Hypothalamus (tissue), 51 donors: ENCODE measurements around the gene ORAI2.
"Not testable (repeated sequence)": the region's sequence is repeated elsewhere in the genome, so short reads cannot be mapped to it uniquely, and the experiment has no call there.

ENCODE experiments used
- DNase-seq, 51 donors: peaks; one replicate each; lab custom pipeline; 2025; lab: John Stamatoyannopoulos, UW

Gene ORAI2

GRCh38 chr7:102493220-102493935, 60.0 kb downstream of the ORAI2 start:
- DNase-seq = not testable (repeated sequence)

- DNase-seq = not testable (repeated sequence)
Measured at GRCh38 chr7:102494026-102494425, 60.7 kb downstream of the ORAI2 start.

- not testable (repeated sequence) for DNase-seq
Measured at GRCh38 chr7:102494473-102495149, 61.2 kb downstream of the ORAI2 start.

- DNase-seq = not testable (repeated sequence)
Measured at GRCh38 chr7:102496861-102497260, 63.5 kb downstream of the ORAI2 start.

DNA sequence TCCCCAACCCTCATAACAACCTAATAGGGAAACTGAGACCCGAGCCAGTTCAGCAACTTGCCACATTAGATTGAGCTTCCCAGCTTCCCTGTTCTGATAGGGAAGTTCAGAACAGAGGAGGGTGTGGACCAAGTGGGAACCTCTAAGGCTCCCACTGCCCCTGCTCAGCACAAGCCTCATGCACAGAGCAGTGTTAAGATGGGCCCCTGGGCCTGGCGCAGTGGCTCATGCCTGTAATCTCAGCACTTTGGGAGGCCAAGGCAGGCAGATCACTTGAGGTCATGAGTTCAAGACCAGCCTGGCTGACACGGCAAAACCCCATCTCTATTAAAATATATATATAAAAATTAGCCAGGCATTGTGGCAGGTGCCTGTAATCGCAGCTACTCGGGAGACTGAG, 63.9 kb downstream of the ORAI2 start:
- not testable (repeated sequence) for DNase-seq

GRCh38 chr7:102498321-102498720, 64.9 kb downstream of the ORAI2 start:
- DNase-seq = not testable (repeated sequence)

DNA sequence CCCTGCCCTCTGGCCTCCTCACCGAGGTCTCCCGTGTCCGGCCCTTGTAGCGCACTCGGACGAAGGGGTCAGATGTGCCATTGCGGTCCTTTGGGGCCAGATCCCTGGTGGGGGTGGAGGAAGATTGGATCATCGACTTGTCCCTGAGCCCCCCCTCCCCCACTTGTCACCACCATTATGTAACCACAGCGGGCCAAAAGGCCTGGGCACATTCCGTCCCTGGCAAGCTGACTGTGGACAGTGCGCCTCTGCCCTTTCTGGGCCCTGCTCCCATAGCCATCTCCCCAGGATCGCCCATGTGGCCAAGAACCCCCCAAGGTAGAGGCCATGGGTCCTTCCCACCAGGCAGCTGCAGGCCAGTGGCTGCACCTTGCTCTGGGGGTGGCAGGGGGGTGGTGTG, 69.8 kb downstream of the ORAI2 start:
- not testable (repeated sequence) for DNase-seq

DNA sequence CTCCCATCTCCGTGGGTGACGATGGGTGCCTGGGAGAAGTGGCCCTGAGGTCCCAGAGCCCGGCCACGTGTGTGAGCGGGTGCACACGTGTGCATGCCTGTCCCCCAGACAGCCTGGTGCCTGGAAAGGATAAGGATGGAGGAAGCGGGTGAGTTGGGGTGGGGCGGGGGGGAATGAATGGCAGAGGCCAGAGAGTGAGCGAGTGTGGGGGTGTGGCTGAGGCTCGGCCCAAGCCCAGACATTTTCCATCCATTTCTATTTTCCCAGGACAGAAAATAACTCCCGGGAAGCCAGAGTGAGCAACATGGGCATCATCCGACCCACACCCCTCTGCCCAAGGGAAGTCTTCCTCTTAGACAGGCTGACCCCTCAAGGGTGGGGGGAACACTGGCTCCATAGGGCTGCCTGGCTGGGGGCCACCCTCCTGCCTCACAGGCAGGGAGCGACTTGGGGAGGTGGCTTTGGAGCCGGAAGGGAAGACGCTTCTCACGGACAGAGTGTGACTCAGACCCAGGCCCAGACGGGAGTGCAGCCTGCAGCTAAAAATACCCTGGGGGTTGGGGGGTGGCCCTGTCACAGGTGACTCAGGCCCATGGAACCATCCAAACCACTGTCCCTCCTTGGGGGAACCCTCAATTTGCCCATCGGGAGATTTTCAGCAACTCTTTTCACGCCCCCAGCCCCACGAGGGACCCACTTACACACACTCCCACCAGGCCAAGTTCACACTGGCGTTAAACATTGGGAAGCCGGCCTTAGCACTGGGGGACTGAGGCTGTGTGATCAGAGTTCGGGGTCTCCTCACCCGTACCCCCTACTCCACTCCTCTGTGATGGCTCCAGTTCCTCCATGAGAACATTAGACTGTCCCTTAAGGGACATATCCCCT, 72.2 kb downstream of the ORAI2 start:
- DNase-seq = not testable (repeated sequence)
